Activated T-helper 1 cell treated with anti-CD3 and anti-CD28 coated beads, Interleukin-12 subunit alpha, Interleukin-12 subunit beta, Interleukin-2, Interleukin-4 antibody, amounts not matched to agents 30 ng/mL and 10 ng/mL and 1 ng/mL, durations not matched to agents 14 hours and 24 hours and 36 hours (primary cell): Measurements from ENCODE around the gene BCAS1. TPM values are rescaled to one million over a fixed set of nuclear protein-coding genes. Genes with fewer than 3 reads are reported as not detected.

ENCODE experiments used
- DNase-seq: peaks from one replicate; pipeline ENCODE4 v3.0.0; 2021; ENCODE audit warnings: low spot score
- H3K27ac Mint-ChIP-seq: one replicate; pipeline ENCODE4 v1.8.0; 2021; ENCODE audit warnings: mild to moderate bottlenecking, mixed read lengths
- H3K27me3 Mint-ChIP-seq: one replicate; pipeline ENCODE4 v1.8.0; 2022; ENCODE audit warnings: mild to moderate bottlenecking, moderate library complexity, mixed read lengths; ENCODE audit not compliant: insufficient read depth
- H3K36me3 Mint-ChIP-seq: one replicate; pipeline ENCODE4 v1.8.0; 2021; ENCODE audit warnings: low read depth, mixed read lengths
- H3K4me1 Mint-ChIP-seq: one replicate; pipeline ENCODE4 v1.8.0; 2021; ENCODE audit warnings: low read depth, mixed read lengths
- H3K4me3 Mint-ChIP-seq: one replicate; pipeline ENCODE4 v1.8.0; 2021; ENCODE audit warnings: mild to moderate bottlenecking, moderate library complexity, mixed read lengths
- H3K9me3 Mint-ChIP-seq: one replicate; pipeline ENCODE4 v1.8.0; 2021; ENCODE audit warnings: mixed read lengths
- intact Hi-C: fragments of 100-400 bp; cut with micrococcal nuclease; formaldehyde crosslinking; loops from one replicate; pipeline ENCODE4 v1.15.1; 2024
- total RNA-seq: library from RNA; stranded (reverse); gene quantifications from 2 replicates; pipeline ENCODE4 v1.2.3, GENCODE V29; 2022

Gene BCAS1
- not detected in 2 replicates for total RNA-seq

- H3K4me3 Mint-ChIP-seq: no peak within 1 kb of the TSS
- H3K27ac Mint-ChIP-seq: no peak within 1 kb of the TSS
- no peaks in the 10 kb centered on the region for H3K4me1 Mint-ChIP-seq
- H3K36me3 Mint-ChIP-seq: no peaks in the 10 kb centered on the region
- intact Hi-C loops: no loop called here
- DNase-seq: no peak
- H3K27me3 Mint-ChIP-seq: peaks cover 9% of the 10 kb centered on the region
- no peaks in the 10 kb centered on the region for H3K9me3 Mint-ChIP-seq
These were observed at the start of gene BCAS1 for GRCh38 chr20:54070187-54070987. TSS of gene BCAS1 (minus strand) at chr20:54070594. CDS start at chr20:54058718, 11,876 bp downstream.

GRCh38 chr20:54119744-54120143 is 49.4 kb upstream of the BCAS1 start:
- peaks cover 10% of the 10 kb centered on the region for H3K27me3 Mint-ChIP-seq
- no peaks in the 10 kb centered on the region for H3K36me3 Mint-ChIP-seq
- no peak overlapping the region for H3K27ac Mint-ChIP-seq
- H3K4me3 Mint-ChIP-seq: no peak overlapping the region
- no peak for DNase-seq
- no peaks in the 10 kb centered on the region for H3K9me3 Mint-ChIP-seq
- no peaks in the 10 kb centered on the region for H3K4me1 Mint-ChIP-seq
- intact Hi-C loops: no loop called here

GRCh38 chr20:54118220-54119001 is 48.0 kb upstream of the BCAS1 start:
- no peak for DNase-seq
- intact Hi-C loops: no loop called here
- peaks cover 14% of the 10 kb centered on the region for H3K27me3 Mint-ChIP-seq
- H3K4me3 Mint-ChIP-seq: no peak overlapping the region
- no peaks in the 10 kb centered on the region for H3K36me3 Mint-ChIP-seq
- H3K9me3 Mint-ChIP-seq: no peaks in the 10 kb centered on the region
- H3K27ac Mint-ChIP-seq: no peak overlapping the region
- no peaks in the 10 kb centered on the region for H3K4me1 Mint-ChIP-seq

- no peaks in the 10 kb centered on the region for H3K9me3 Mint-ChIP-seq
- no peak overlapping the region for H3K27ac Mint-ChIP-seq
- intact Hi-C loops: no loop called here
- H3K4me3 Mint-ChIP-seq: no peak overlapping the region
- DNase-seq: no peak
- H3K36me3 Mint-ChIP-seq: no peaks in the 10 kb centered on the region
- H3K27me3 Mint-ChIP-seq: peaks cover 16% of the 10 kb centered on the region
- H3K4me1 Mint-ChIP-seq: no peaks in the 10 kb centered on the region
These were observed 46.3 kb upstream of the BCAS1 start for GRCh38 chr20:54116550-54117235.

GRCh38 chr20:54115172-54115854 is 44.9 kb upstream of the BCAS1 start:
- Mint-ChIP-seq H3K36me3 (no peaks in the 10 kb centered on the region), H3K27me3 (peaks cover 16% of the 10 kb centered on the region), H3K4me1 (no peaks in the 10 kb centered on the region), H3K9me3 (no peaks in the 10 kb centered on the region), H3K4me3 (no peak overlapping the region), H3K27ac (no peak overlapping the region)
- intact Hi-C loops: no loop called here
- DNase-seq: no peak

- Mint-ChIP-seq H3K4me3 (no peak overlapping the region), H3K27ac (no peak overlapping the region), H3K9me3 (no peaks in the 10 kb centered on the region), H3K27me3 (peaks cover 12% of the 10 kb centered on the region), H3K4me1 (no peaks in the 10 kb centered on the region), H3K36me3 (no peaks in the 10 kb centered on the region)
- no peak for DNase-seq
- intact Hi-C loops: no loop called here
These were observed 43.7 kb upstream of the BCAS1 start for GRCh38 chr20:54114109-54114508.

GRCh38 chr20:54113566-54113965 is 43.2 kb upstream of the BCAS1 start:
- Mint-ChIP-seq H3K36me3 (no peaks in the 10 kb centered on the region), H3K27ac (no peak overlapping the region), H3K4me1 (no peaks in the 10 kb centered on the region), H3K27me3 (peaks cover 12% of the 10 kb centered on the region), H3K9me3 (no peaks in the 10 kb centered on the region), H3K4me3 (no peak overlapping the region)
- intact Hi-C loops: no loop called here
- DNase-seq: no peak

GRCh38 chr20:54112221-54112884 is 42.0 kb upstream of the BCAS1 start:
- no peaks in the 10 kb centered on the region for H3K4me1 Mint-ChIP-seq
- no peaks in the 10 kb centered on the region for H3K36me3 Mint-ChIP-seq
- DNase-seq: no peak
- H3K4me3 Mint-ChIP-seq: no peak overlapping the region
- H3K9me3 Mint-ChIP-seq: no peaks in the 10 kb centered on the region
- no peak overlapping the region for H3K27ac Mint-ChIP-seq
- intact Hi-C loops: no loop called here
- H3K27me3 Mint-ChIP-seq: peaks cover 16% of the 10 kb centered on the region

- DNase-seq: no peak
- Mint-ChIP-seq H3K27ac (no peak overlapping the region), H3K36me3 (no peaks in the 10 kb centered on the region), H3K9me3 (no peaks in the 10 kb centered on the region), H3K4me1 (no peaks in the 10 kb centered on the region), H3K27me3 (peaks cover 21% of the 10 kb centered on the region), H3K4me3 (no peak overlapping the region)
- intact Hi-C loops: no loop called here
These were observed 41.1 kb upstream of the BCAS1 start for GRCh38 chr20:54111460-54111859.

GRCh38 chr20:54110457-54110856 is 40.1 kb upstream of the BCAS1 start:
- intact Hi-C loops: no loop called here
- DNase-seq: no peak
- Mint-ChIP-seq H3K27ac (no peak overlapping the region), H3K4me3 (no peak overlapping the region), H3K9me3 (no peaks in the 10 kb centered on the region), H3K4me1 (no peaks in the 10 kb centered on the region), H3K36me3 (no peaks in the 10 kb centered on the region), H3K27me3 (peaks cover 19% of the 10 kb centered on the region)

- peaks cover 17% of the 10 kb centered on the region for H3K27me3 Mint-ChIP-seq
- H3K36me3 Mint-ChIP-seq: no peaks in the 10 kb centered on the region
- H3K4me1 Mint-ChIP-seq: no peaks in the 10 kb centered on the region
- no peak overlapping the region for H3K4me3 Mint-ChIP-seq
- H3K9me3 Mint-ChIP-seq: no peaks in the 10 kb centered on the region
- H3K27ac Mint-ChIP-seq: no peak overlapping the region
- DNase-seq: no peak
- intact Hi-C loops: no loop called here
These were observed 39.6 kb upstream of the BCAS1 start for GRCh38 chr20:54110041-54110440.

GRCh38 chr20:54108817-54109216 is 38.4 kb upstream of the BCAS1 start:
- Mint-ChIP-seq H3K27ac (no peak overlapping the region), H3K27me3 (peaks cover 16% of the 10 kb centered on the region), H3K36me3 (no peaks in the 10 kb centered on the region), H3K4me3 (no peak overlapping the region), H3K9me3 (no peaks in the 10 kb centered on the region), H3K4me1 (no peaks in the 10 kb centered on the region)
- intact Hi-C loops: loop anchor here (10.0 kb wide), 1 partner anchor 206 kb away; no protein-coding TSS in a partner anchor
- no peak for DNase-seq
